ENCODE data around the gene CCDC185. TPM values are rescaled to one million over a fixed set of nuclear protein-coding genes. Genes with fewer than 3 reads are reported as not detected.
"Not testable (repeated sequence)": the region's sequence is repeated elsewhere in the genome, so short reads cannot be mapped to it uniquely, and the experiment has no call there.

Gene CCDC185
- polyA plus RNA-seq, 3 donors from 2014 or later = not detected

DNA sequence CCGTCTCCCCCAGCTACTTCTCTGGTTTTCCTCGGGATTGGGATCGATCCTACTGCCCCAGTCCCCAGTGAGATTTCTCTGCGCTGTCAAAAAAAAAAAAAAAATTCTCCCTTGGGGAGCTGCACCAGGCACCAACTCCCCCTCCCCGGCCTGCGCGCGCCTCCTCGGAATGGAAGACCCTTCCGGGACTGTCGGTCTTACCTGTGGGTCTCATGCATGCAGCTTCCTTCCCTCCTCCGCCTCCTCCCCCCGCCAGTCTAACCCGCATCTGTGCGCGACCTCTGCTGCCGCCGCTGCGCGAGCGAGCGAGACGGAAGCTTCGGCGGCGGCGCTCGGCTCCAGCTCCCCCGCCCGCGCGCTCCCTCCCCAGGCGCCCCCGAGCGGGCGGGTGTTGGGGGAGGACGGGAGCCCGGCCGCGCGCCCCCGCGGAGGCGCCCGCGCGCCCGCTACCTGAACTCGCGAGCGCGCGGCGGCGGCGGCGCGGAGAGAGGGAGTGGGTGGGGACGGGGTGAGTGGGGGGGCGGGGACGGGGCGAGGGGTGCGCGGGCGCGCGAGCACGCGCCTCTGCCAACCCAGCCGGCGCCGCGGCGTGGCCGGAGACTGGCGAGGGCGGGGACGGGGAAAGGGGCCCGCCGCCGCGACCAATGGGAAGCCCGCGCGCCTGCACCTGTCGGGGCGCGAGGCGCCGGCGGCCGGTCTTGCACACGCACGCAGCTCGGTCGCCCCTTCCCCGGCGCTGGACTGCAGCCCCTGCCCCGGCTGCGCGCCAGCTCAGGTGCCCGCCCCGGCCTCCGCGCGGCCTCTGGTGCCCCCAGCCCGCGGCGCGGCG is 29.1 kb upstream of the CCDC185 start, which contains the start of gene SUSD4:
SUSD4 (minus strand) TSS at position 321 of the 829 bp plus-strand sequence. CDS start 751 bp downstream, outside the sequence.
- H3K36me3 Mint-ChIP-seq = no peaks in the 10 kb centered on the region
- peaks cover 12 to 17% (median 14%) of the 10 kb centered on the region in 3 donors for H3K27me3 Mint-ChIP-seq (ENCODE audit: low read depth in 3 of 3)
- peak within 1 kb of the TSS; percentile 72 to 84 (median 78) for H3K4me3 Mint-ChIP-seq
- DNase-seq = peak; percentile 19 to 45 (median 38)
- H3K9me3 Mint-ChIP-seq = peaks cover 0 to 5% (median 0%) of the 10 kb centered on the region in 6 donors
- peaks cover 13 to 18% of the 10 kb centered on the region in 2 donors for H3K4me1 Mint-ChIP-seq
- H3K27ac Mint-ChIP-seq = no peak within 1 kb of the TSS

DNA sequence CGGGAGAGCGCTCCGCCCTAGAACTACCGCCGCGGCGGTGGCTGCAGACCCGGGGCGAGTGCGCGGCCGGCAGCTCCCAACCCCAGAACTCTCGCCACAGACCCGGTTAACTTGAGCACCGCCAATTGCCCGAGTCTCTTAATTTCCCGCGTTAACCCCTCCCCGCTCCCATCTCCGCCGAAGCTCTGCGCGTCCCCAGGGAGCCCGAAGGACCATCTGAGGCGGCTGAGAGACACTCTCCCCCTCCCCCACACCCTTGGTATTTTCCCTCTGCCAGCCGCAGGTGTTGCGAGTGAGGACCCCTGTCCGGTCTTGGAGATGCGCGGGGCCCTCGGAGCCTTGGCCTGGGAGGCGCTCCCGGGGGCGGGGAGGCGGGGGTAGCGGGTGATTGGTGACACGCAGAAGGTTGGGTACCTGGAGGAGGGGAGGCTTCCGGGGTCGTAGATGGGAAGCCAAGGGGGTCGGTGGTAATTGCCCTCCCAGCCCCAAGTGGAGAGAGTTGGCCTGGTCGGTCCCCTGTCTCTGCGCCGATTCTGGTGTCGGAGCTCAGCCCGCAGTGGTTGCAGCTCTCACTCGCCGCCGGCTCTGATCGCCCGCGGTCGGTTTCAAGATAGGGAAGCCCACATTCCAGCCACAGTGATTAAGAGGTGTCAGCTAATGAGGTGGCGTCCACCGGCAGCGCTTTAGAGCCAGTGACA is 28.4 kb upstream of the CCDC185 start:
- Mint-ChIP-seq H3K27me3 (ENCODE audit: low read depth in 3 of 3) (peaks cover 10 to 14% (median 13%) of the 10 kb centered on the region in 3 donors), H3K4me1 (peaks cover 13 to 18% of the 10 kb centered on the region in 2 donors), H3K27ac (no peak overlapping the region), H3K4me3 (peak overlapping the region; percentile 68 to 76 (median 70)), H3K36me3 (no peaks in the 10 kb centered on the region), H3K9me3 (peaks cover 0 to 5% (median 0%) of the 10 kb centered on the region in 6 donors)
- peak in 1 of 3 donors; percentile 13 for DNase-seq

DNA sequence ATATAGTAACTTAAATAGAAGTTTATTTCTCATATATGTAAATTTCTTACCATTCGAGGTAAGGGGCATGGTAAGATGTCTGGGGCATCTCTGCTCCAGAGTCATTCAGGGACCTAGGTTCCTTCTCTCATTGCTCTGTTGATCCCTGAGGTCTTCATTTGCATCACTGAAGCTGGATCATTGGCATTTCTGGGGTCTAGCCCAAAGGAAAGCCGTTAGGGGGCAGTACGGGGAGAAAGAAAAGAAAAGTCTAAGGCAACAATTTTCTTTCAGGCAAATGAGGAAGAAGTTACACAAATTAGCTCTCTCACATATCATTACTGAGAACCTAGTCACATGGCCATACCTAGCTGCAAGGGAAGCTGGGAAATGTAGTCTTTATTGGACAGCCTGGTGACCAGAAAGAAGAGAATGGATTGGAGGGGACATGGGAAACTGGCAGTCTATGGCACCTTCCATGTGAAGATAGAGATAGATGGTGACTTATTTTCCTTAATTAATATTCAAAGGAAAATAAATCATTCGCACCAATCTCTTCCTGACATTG is 19.1 kb upstream of the CCDC185 start:
- peaks cover 0 to 11% (median 3%) of the 10 kb centered on the region in 6 donors for H3K9me3 Mint-ChIP-seq
- no peak overlapping the region for H3K27ac Mint-ChIP-seq
- DNase-seq = no peak
- no peak overlapping the region for H3K4me3 Mint-ChIP-seq
- H3K4me1 Mint-ChIP-seq = no peaks in the 10 kb centered on the region
- H3K27me3 Mint-ChIP-seq (ENCODE audit: low read depth in 3 of 3) = peaks cover 5 to 12% (median 8%) of the 10 kb centered on the region in 3 donors
- H3K36me3 Mint-ChIP-seq = peaks cover 0 to 5% (median 0%) of the 10 kb centered on the region in 3 donors

DNA sequence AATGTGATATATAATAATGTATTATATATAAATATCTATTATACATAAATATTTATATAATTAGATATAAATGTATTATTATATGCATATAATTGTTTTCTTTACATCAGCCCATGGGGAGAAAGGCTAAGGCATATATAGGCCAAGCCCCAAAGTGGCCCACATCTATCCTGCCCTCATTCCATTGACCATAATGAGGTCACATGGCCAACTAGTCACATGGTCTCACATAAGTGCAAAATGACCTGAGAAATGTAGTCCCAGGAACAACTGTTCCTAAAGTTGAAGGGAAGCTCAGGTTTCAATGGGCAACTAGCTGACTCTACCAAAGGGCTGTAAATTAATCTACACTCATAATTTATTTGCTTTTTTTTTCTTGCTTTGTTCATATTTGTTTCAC is 14.5 kb upstream of the CCDC185 start:
- H3K36me3 Mint-ChIP-seq = peaks cover 0 to 5% (median 0%) of the 10 kb centered on the region in 3 donors
- H3K4me1 Mint-ChIP-seq = no peaks in the 10 kb centered on the region
- peaks cover 7 to 10% (median 8%) of the 10 kb centered on the region in 3 donors for H3K27me3 Mint-ChIP-seq (ENCODE audit: low read depth in 3 of 3)

DNA sequence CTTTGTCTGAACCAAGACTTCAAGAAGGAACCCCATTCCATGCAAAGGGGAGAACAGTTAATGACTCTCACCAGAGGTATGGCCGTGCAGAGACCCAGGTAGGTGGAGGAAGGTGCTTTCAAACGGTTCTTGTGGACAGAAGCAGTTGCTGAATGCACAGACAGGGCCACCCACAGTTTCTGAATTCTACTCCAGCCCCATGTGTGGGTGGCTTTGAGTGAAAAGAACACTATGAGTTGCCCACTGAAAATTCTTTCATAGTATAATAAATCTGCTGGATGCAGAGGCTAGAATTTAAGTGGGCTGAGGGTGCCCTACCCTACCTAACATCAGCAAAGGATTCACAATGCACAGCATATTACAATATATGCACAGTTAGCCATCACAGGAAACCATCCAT is 7.2 kb upstream of the CCDC185 start:
- no peak overlapping the region for H3K4me3 Mint-ChIP-seq
- no peak overlapping the region for H3K27ac Mint-ChIP-seq
- no peaks in the 10 kb centered on the region for H3K9me3 Mint-ChIP-seq
- no peaks in the 10 kb centered on the region for H3K36me3 Mint-ChIP-seq
- H3K27me3 Mint-ChIP-seq (ENCODE audit: low read depth in 3 of 3) = peaks cover 11 to 16% (median 12%) of the 10 kb centered on the region in 3 donors
- DNase-seq = no peak
- H3K4me1 Mint-ChIP-seq = no peaks in the 10 kb centered on the region

More for the DNA sequence above, 14.5 kb upstream of the CCDC185 start:
- no peak overlapping the region for H3K4me3 Mint-ChIP-seq
- H3K9me3 Mint-ChIP-seq = peaks cover 0 to 7% (median 1%) of the 10 kb centered on the region in 6 donors
- no peak overlapping the region for H3K27ac Mint-ChIP-seq
- DNase-seq = no peak

DNA sequence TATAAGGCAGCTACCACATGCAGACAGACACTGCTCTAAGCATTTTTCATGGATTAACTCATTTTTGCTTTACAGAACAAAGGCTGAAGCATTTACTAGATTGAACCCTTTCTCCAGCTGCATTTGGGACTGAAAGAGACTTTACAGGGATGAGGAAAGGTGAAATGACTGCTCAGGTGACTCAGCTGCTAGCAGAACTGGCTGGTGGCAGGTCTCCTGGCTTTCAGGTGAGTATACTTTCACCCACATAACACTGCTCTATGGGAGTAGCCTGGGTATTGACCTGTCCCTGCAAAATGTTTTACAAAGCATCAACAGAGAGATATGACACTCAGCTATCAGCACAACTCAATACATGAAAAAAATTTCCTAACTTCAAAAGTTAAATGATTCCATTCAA is 2.6 kb upstream of the CCDC185 start:
- Mint-ChIP-seq H3K36me3 (no peaks in the 10 kb centered on the region), H3K4me1 (no peaks in the 10 kb centered on the region), H3K27ac (no peak overlapping the region), H3K27me3 (ENCODE audit: low read depth in 3 of 3) (peaks cover 12 to 27% (median 13%) of the 10 kb centered on the region in 3 donors), H3K9me3 (peaks cover 0 to 5% (median under 1%) of the 10 kb centered on the region in 6 donors), H3K4me3 (no peak overlapping the region)
- DNase-seq = no peak

DNA sequence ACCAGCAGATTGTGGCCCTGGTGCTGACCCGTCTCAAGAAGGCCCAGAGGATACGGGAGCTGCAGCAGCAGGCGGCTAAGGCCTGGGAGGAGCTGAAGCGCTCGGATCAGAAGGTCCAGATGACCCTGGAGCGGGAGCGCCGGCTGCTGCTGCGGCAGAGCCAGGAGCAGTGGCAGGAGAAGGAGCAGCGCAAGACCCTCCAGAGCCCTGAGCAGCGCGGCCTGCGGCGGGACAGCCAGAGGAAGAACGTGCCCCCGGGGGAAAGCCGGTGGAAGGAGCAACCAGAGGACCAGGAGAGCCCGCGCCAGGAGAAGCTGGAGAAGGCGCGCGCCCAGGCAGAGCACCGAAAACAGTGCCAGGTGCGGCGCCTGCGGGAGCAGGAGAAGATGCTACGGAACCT is 1.0 kb downstream of the CCDC185 start:
- Mint-ChIP-seq H3K4me3 (no peak overlapping the region), H3K27me3 (ENCODE audit: low read depth in 3 of 3) (peaks cover 10 to 21% (median 10%) of the 10 kb centered on the region in 3 donors)
- no peak for DNase-seq

DNA sequence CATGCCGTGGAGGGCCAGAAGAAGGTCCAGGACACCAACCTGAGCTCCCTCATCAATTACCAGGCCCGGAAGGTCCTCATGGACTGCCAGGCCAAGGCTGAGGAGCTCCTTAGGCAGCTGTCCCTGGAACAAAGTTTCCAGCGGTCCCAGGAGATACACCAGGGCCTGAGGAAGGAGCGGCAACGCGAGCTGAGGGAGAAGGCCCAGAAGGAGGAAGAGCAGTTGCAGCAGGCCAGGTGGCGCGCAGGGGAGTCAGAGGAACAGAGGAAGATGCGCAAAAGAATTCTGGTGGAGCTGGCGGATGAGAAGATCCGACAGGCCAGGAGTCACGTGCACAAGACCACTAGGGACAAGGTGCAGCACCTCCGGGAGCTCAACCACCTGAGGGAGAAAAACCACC is 1.5 kb downstream of the CCDC185 start:
- H3K27ac Mint-ChIP-seq = no peak overlapping the region
- peaks cover 0 to 5% (median under 1%) of the 10 kb centered on the region in 6 donors for H3K9me3 Mint-ChIP-seq
- H3K4me1 Mint-ChIP-seq = no peaks in the 10 kb centered on the region
- peaks cover 6 to 20% (median 8%) of the 10 kb centered on the region in 3 donors for H3K27me3 Mint-ChIP-seq (ENCODE audit: low read depth in 3 of 3)
- DNase-seq = no peak
- H3K4me3 Mint-ChIP-seq = no peak overlapping the region
- no peaks in the 10 kb centered on the region for H3K36me3 Mint-ChIP-seq

More for the DNA sequence above, 1.0 kb downstream of the CCDC185 start:
- Mint-ChIP-seq H3K27ac (no peak overlapping the region), H3K36me3 (no peaks in the 10 kb centered on the region), H3K4me1 (no peaks in the 10 kb centered on the region), H3K9me3 (peaks cover 0 to 5% (median under 1%) of the 10 kb centered on the region in 6 donors)

DNA sequence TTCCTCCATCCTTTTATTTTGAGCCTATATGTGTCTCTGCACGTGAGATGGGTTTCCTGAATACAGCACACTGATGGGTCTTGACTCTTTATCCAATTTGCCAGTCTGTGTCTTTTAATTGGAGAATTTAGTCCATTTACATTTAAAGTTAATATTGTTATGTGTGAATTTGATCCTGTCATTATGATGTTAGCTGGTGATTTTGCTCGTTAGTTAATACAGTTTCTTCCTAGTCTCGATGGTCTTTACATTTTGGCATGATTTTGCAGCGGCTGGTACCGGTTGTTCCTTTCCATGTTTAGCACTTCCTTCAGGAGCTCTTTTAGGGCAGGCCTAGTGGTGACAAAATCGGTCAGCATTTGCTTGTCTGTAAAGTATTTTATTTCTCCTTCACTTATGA is 6.2 kb downstream of the CCDC185 start:
- H3K27ac Mint-ChIP-seq; H3K27me3 Mint-ChIP-seq (ENCODE audit: low read depth in 3 of 3): not testable (repeated sequence)

DNA sequence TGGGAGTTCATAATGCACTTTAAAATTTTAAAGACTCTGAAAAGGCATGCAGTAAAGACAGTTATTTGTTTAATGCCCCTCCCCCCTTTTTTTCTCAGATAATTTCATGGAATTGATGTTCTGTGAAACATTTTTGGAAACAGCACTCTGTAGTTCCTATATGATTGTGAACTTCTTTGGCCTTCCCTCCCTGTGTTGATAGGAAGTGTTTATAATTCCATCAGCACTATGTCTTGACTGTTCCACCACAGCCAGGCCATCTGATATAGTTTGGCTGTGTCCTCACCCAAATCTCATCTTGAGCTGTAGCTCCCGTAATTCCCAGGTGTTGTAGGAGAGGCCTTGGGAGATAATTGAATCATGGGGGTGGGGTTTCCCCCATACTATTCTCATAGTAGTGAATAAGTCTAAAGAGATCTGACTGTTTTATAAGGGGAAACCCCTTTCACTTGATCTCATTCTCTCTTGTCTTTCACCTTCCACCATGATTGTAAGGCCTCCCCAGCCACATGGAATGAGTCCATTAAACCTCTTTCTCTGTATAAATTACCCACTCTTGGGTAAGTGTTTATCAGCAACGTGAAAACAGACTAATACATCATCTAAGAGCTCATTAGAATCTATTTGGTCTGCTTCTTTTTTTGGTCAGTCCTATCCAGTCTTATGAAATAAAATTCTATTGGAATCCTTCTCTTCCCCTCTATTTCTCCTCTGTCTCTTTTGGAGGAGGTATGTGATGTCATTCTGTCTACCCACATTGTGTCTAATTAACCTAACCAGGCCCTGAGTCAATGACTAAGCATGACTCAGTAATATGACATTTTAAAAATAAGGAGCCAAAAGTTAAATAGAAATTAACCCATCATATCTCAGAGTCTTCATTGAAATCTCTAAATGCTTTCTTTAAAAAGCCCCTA is 8.9 kb downstream of the CCDC185 start:
- no peaks in the 10 kb centered on the region for H3K4me1 Mint-ChIP-seq
- H3K36me3 Mint-ChIP-seq = no peaks in the 10 kb centered on the region
- peaks cover 0 to 5% (median 0%) of the 10 kb centered on the region in 6 donors for H3K9me3 Mint-ChIP-seq
- peaks cover 2 to 10% (median 6%) of the 10 kb centered on the region in 3 donors for H3K27me3 Mint-ChIP-seq (ENCODE audit: low read depth in 3 of 3)
- H3K27ac Mint-ChIP-seq = no peak overlapping the region
- no peak overlapping the region for H3K4me3 Mint-ChIP-seq
- DNase-seq = no peak

More for the DNA sequence above, 6.2 kb downstream of the CCDC185 start:
- not testable (repeated sequence) for H3K4me1 Mint-ChIP-seq, H3K36me3 Mint-ChIP-seq, H3K9me3 Mint-ChIP-seq, H3K4me3 Mint-ChIP-seq, DNase-seq

DNA sequence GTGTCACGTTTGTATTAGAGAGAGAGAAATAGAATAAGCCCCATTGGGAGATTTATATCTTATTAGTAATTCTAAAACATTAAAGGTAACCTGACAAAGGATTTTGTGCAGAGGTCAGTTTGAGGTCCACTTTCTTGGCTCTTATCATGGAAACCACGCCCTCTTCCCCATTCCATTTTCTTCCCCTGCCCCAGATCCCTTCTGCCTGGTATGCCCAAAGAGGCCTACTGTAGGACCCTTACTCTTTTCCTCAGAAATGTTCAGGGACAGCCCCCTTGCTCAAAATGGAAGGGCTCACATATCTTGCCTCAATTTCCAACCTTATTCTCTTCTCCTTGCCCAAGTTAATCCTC is 9.6 kb downstream of the CCDC185 start:
- DNase-seq = no peak
- Mint-ChIP-seq H3K36me3 (no peaks in the 10 kb centered on the region), H3K9me3 (peaks cover 0 to 5% (median 0%) of the 10 kb centered on the region in 6 donors), H3K4me1 (no peaks in the 10 kb centered on the region), H3K4me3 (no peak overlapping the region), H3K27me3 (ENCODE audit: low read depth in 3 of 3) (peaks cover 2 to 10% (median 6%) of the 10 kb centered on the region in 3 donors), H3K27ac (no peak overlapping the region)

DNA sequence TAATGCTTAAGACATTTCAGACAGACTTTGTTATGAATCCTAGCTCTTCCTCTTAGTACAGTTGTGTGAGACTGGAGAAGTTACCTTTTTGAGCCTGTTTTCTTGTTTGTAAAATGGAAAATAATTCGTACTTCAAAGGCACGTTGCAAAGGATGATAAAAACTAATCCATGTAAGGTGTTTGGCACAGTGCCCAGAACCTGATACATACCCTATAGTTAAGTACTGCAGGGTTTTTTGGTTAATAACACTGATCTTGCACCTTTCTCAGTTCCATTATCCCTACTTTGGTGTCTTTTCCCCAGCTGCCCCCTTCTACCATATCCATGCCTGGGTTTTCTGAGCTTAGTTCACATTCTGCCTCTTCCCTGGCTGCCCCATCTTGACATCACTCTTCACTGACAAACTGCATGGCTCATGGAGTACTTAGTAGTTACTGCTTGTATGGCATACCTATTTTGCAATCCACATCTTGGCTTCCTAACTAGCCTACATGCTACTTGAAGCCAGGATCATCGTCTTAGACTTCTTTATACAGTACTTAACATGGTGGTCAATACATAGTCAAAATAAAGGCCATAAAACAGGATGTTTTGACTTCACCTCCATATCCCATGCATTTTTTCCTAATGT is 10.1 kb downstream of the CCDC185 start:
- no peak overlapping the region for H3K27ac Mint-ChIP-seq
- DNase-seq = no peak
- H3K4me3 Mint-ChIP-seq = no peak overlapping the region
- H3K27me3 Mint-ChIP-seq (ENCODE audit: low read depth in 3 of 3) = peaks cover 2 to 10% (median 6%) of the 10 kb centered on the region in 3 donors
- peaks cover 0 to 5% (median 0%) of the 10 kb centered on the region in 6 donors for H3K9me3 Mint-ChIP-seq
- H3K36me3 Mint-ChIP-seq = no peaks in the 10 kb centered on the region
- H3K4me1 Mint-ChIP-seq = no peaks in the 10 kb centered on the region

Data from immature natural killer cell (primary cell).